Lower lobe of right lung (tissue), 2 donors: ENCODE results near the gene ATMIN. TPM values are rescaled to one million over a fixed set of nuclear protein-coding genes. Genes with fewer than 3 reads are reported as not detected.

Source experiments
- ATAC-seq, 2 donors: fragments of 200-7000 bp; cut with Tn5 transposase; one replicate each; pipeline ENCODE4 v1.9.1; 2020 to 2022; ENCODE audit warnings: mild to moderate bottlenecking in 2 of 2, moderate library complexity in 2 of 2
- DNase-seq: peaks from one replicate; pipeline ENCODE4 v3.0.0-alpha.2; 2020
- H3K27ac ChIP-seq: fragments of 200-600 bp; one replicate; pipeline ENCODE4 v1.8.0; 2022
- H3K27me3 ChIP-seq: fragments of 200-600 bp; one replicate; pipeline ENCODE4 v1.8.0; 2022; ENCODE audit warnings: low read depth
- H3K36me3 ChIP-seq: fragments of 200-600 bp; one replicate; pipeline ENCODE4 v1.8.0; 2022; ENCODE audit warnings: mild to moderate bottlenecking
- H3K4me1 ChIP-seq: fragments of 200-600 bp; one replicate; pipeline ENCODE4 v1.8.0; 2022
- H3K4me3 ChIP-seq: fragments of 200-600 bp; one replicate; pipeline ENCODE4 v1.8.0; 2022; ENCODE audit warnings: mild to moderate bottlenecking
- H3K9me3 ChIP-seq: fragments of 200-600 bp; one replicate; pipeline ENCODE4 v1.8.0; 2022
- CTCF ChIP-seq: fragments of 200-600 bp; IDR thresholded peaks from one replicate; pipeline ENCODE4 v1.8.0; 2022; ENCODE audit warnings: antibody characterized with exemption, mild to moderate bottlenecking
- intact Hi-C: fragments of 100-400 bp; cut with DNase I; formaldehyde crosslinking; loops from one replicate; pipeline ENCODE4 v1.11.0; 2022
- total RNA-seq: library from RNA; stranded (reverse); fragmentation: NEBNext Ultra II Directional; extraction: Animal tissue kit (Norgen Biotek cat#: 25700); gene quantifications from one replicate; pipeline ENCODE4 v1.2.1, GENCODE V29; 2021
- donor health status: DM: no; HTN: yes; CAD: no; lungs with severe emphysema.

Gene ATMIN
- total RNA-seq, 1 donor from 2014 or later = 29.7 TPM

- Histone ChIP-seq H3K4me1 (peaks cover 37% of the 10 kb centered on the region), H3K27me3 (no peaks in the 10 kb centered on the region), H3K27ac (no peak overlapping the region), H3K9me3 (no peaks in the 10 kb centered on the region), H3K36me3 (no peaks in the 10 kb centered on the region), H3K4me3 (no peak overlapping the region)
- intact Hi-C loops = no loop called here
- no peak for ATAC-seq
- TF ChIP-seq CTCF = no peak
- no peak for DNase-seq
Measured at GRCh38 chr16:81001330-81001729, 34.3 kb upstream of the ATMIN start.

GRCh38 chr16:81003064-81003463 is 32.6 kb upstream of the ATMIN start:
- H3K9me3 ChIP-seq = no peaks in the 10 kb centered on the region
- TF ChIP-seq CTCF = no peak
- H3K36me3 ChIP-seq = no peaks in the 10 kb centered on the region
- intact Hi-C loops = no loop called here
- H3K4me3 ChIP-seq = no peak overlapping the region
- peaks cover 28% of the 10 kb centered on the region for H3K4me1 ChIP-seq
- H3K27me3 ChIP-seq = no peaks in the 10 kb centered on the region
- DNase-seq (no peak), ATAC-seq (no peak)
- H3K27ac ChIP-seq = no peak overlapping the region

GRCh38 chr16:81003610-81004460 is 31.8 kb upstream of the ATMIN start:
- Histone ChIP-seq H3K4me1 (peaks cover 29% of the 10 kb centered on the region), H3K27ac (peak overlapping the region; percentile 61), H3K4me3 (peak overlapping the region; percentile 92)

GRCh38 chr16:81004646-81005353 is 30.8 kb upstream of the ATMIN start:
- Histone ChIP-seq H3K27me3 (no peaks in the 10 kb centered on the region), H3K4me3 (peak overlapping the region; percentile 92), H3K36me3 (no peaks in the 10 kb centered on the region), H3K27ac (peak overlapping the region; percentile 61), H3K9me3 (no peaks in the 10 kb centered on the region), H3K4me1 (peaks cover 29% of the 10 kb centered on the region)
- TF ChIP-seq CTCF = peak; percentile 64
- intact Hi-C loops = no loop called here
- no peak for ATAC-seq
- no peak for DNase-seq

More at GRCh38 chr16:81003610-81004460, 31.8 kb upstream of the ATMIN start:
- Histone ChIP-seq H3K9me3 (no peaks in the 10 kb centered on the region), H3K27me3 (no peaks in the 10 kb centered on the region), H3K36me3 (no peaks in the 10 kb centered on the region)
- DNase-seq = no peak
- ATAC-seq = no peak
- no peak for TF ChIP-seq CTCF
- intact Hi-C loops = no loop called here

GRCh38 chr16:81005610-81006161 is 30.0 kb upstream of the ATMIN start:
- TF ChIP-seq CTCF = no peak
- intact Hi-C loops = no loop called here
- Histone ChIP-seq H3K36me3 (no peaks in the 10 kb centered on the region), H3K4me3 (peak overlapping the region; percentile 92), H3K4me1 (peaks cover 29% of the 10 kb centered on the region), H3K27me3 (no peaks in the 10 kb centered on the region), H3K27ac (peak overlapping the region; percentile 99), H3K9me3 (no peaks in the 10 kb centered on the region)
- no peak for ATAC-seq
- DNase-seq = no peak
